HG03025 (cell line): ENCODE results near the gene MGRN1.

Experiments used
- ATAC-seq: cut with Tn5 transposase; IDR thresholded peaks from one replicate; pipeline ENCODE4 v1.9.1; 2021; ENCODE audit warnings: mild to moderate bottlenecking, moderate library complexity; ENCODE audit not compliant: unreplicated experiment, low FRiP score

MGRN1 gene

DNA sequence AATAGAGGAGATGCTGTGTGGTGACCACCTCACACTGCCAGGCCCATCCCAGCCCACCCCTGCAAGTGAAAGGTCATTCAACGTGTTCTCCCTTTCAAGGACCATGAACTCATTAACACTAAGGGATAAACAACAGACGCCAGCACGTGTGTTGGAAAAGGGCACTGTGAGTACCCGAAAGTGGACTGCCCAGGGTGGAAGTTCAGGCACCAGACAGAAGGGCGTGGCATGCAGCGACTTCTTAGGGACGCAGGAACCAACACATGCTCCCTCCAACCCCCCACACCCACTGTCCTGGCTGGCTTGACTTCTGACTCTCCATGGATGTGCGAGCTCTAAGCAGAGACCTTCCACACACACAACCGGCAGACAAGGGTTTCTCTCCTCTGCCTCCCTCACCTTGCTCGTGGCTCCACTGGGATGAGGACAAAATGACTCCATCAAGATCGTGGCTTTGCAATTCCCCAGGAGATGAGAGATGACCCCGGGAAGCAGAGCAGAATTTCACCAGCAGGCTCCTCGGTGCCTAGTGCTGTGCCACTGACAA lies 20.9 kb upstream of the MGRN1 start:
- no peak for ATAC-seq

- no peak for ATAC-seq
Measured at GRCh38 chr16:4604401-4604800, 20.2 kb upstream of the MGRN1 start.

DNA sequence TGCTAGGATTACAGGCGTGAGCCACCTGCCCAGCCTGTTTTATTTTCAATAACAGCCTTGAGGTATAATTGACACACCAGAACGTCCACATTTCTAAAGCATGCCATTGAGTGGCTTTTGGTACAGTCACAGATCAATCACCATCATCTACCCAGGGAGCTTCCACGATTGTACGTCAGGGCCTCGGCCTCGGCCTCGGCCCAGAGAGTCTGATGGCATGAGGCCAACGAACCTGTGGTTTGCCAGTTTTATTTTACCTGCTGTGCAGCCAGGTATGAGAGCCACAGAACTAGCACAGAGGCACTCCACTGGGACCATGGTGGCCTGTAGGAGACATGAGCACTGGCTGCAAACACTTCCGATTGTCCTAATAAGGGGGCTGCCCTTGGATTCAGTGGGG lies 18.3 kb upstream of the MGRN1 start:
- no peak for ATAC-seq

DNA sequence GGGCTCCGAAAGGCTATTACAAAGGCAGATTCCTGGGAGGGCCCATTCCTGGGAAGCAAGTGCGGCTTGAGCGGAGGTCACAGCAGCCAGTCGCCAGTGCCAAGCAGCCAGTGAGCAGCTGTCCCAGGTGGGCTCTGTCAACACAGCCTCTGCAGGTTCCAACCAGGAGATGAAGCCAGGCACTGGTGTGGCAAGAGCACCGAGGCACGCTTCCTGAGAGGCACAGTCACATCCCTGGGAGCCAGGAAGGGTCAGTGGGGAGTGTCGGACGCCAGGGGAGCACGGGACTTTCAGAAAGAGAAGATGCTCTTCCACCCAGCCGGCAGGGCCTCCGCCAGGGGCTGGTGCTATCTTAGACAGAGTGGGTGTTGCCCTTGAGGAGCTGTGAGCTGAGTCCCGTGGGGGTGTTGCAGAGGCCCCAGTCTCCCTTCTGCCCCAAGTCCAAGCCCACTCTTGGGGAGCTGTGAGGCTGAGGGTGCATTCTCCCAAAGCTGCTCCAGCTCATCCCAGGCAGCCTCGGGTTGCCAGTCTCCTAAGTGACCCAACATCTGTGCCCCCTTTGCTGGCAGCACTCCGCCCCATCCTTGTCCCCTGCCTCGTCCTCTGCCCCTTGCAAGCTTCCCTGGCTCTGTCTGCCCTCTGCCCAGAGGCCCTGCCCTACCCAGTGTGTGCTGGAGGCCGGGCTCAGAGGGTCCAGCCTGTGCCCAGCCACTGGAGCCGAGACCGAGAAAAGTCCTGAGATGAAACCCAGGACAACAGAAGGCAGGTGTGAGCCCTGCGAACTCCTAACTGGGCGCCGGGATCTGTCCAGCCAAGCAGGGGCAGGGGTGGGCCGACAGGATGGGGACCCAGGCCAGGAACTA lies 16.6 kb upstream of the MGRN1 start:
- no peak for ATAC-seq

DNA sequence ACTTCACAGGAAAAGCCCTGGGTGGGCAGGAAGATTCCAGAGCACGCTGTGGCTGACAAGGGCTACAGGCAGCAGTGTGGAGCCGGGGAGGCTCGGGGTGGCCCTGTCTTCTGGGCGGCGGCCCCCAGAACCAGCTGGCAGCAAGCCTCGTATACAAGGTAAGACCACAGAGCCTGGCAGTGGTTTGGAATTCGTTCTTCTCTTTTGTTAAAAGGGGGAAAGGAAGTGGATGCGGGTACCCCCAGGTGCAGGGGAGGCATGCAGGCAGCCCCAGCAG lies 16.0 kb upstream of the MGRN1 start:
- no peak for ATAC-seq

DNA sequence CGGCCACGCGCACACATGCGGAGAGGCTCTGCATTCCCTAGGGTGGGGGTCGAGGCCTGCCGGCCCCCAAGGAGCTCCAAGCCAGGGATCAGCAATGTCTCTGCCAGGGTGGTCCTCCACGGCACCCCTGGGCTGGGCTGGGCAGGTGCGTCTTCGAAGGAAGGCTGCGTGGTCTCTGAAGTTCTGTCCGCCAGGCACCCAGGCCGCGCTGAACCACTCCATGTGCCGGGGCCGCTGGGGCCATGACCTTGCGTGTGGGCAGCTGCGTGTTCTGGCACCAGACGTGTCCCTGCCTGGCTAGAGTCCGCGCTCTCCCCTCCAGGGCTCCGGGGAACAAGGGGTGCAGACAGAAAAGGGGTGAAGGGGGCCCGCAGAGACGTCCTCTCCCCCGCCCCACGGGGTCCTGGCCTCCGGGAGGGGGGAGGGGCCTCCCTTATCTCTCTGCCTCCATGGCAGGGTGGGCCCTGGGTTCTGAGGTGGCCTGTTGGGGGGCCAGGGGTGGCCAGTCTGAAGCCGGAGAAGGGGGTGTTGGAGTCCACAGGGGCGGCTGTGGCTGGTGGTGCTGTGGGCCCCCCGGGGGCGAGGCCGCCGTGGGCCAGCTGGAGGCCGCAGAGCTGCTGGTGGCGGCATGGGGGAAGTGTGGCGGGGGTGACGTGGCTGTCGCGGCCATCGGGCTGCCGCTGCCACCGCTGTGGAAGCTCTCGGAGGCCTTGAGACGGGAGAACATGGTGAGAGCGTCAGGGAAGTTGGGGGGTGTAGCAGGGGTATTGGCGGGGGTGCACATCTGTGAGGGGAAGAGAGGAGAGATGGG lies 15.2 kb upstream of the MGRN1 start:
- no peak for ATAC-seq

DNA sequence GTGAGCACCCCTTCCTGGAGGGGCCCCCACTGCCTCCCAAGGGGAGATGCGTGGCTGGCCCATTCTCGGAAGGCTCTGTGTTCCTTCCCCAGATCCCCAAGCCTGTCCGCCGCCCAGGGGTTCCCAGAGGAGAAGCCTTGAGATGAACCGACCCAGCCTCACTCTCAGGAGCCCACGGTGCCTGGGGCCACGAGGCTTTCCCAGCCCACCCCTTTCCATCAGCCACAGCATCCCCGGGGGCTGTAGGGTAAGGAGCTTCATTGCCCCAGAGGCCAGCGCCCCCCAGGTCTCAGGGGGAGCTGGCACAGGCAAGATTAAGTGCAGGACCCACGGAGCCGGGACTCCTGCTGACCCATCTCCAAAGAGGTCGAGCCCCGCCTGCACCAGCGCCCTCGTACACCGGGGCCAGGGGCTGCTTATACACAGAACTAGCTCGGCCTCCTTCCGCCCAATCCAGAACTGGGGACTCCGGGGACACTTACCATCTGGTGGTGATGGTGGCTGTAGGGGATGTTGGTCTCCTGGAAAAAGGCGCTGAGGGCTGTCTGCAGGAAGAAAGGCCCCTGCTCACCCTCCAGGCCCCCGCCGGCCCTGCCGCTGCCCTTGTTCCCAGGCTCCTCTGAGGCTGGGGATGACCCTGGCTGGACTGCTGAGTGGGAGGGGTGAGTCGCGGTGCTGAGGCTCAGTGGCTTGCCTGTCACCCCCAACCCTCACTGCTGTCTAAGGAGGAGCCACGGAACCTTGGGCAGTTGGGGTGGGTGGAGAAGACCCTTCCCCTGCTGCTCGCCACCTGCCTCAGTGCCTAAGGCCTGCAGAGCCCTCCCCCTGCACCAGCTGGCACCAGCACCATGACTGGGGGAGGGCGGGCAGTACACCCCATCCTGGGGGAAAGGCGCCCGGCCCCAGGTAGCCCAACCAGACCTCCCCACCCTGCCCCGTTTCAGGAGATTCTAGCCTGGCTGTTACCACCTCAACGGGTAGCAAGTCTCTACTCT lies 14.3 kb upstream of the MGRN1 start:
- no peak for ATAC-seq

DNA sequence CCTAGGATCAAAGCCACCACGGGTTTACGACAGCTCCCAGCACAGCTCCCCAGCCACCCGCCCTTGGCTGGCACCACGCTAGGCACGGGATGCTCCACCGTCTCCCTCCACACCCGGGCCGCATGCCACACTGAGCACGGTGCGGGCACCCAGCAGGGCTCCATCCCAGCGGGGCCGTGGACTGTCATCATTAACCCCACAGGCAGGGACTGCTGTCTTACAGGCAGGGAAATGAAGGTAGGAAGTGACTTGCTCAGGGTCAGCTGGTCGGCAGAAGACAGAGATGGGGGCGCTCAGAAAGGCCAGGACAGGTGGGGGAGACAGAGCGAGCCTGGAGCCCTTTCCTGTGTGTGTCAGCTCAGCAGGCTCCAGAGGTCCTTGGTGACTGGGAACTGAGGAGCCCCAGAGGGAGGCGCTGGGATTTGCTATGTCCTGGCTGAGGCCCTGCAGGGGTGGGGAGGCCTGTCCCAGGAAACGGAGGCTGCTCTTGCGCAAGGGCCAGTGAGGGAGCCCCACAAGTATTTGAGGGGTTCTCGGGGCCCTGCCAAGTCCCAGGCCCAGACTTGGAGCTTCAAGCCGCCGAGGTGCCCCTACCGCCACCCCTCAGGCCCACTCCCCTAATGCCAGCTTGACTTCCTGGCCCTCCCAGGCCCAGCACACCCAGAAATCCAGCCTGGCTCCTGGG lies 13.1 kb upstream of the MGRN1 start:
- no peak for ATAC-seq

GRCh38 chr16:4612474-4612931 lies 12.1 kb upstream of the MGRN1 start:
- ATAC-seq, result no peak

DNA sequence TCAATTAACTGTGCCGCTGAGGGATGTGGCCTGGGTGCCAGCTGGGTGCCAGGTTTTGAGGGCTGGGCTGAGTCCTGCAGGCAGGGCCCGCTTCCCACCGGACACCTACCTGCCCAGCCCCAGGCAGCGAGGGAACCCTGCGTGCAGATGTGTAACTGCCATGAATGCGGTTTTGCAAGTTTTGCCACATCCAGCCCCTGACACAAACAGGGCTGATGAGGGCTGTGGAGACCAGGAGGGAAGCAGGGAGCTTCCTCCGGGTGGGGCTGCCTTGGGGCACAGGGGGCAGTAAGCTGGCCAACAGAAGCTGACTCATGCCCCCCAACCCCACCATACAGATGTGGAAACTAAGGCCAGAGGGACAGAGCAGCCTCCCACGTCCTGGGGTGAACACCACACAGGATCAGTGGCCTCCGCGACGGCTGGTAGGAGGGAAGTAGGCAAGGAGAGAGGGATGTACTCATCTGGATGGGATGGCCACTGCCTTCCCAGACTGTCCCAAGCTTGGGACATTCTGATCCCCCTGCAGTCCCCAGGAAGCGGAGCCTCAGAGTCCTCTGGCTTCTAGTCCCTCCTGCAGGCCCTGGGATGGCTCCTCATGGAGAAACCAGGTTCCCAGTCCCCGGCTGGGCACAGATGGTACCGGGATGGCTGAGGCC lies 11.5 kb upstream of the MGRN1 start:
- ATAC-seq, result no peak

DNA sequence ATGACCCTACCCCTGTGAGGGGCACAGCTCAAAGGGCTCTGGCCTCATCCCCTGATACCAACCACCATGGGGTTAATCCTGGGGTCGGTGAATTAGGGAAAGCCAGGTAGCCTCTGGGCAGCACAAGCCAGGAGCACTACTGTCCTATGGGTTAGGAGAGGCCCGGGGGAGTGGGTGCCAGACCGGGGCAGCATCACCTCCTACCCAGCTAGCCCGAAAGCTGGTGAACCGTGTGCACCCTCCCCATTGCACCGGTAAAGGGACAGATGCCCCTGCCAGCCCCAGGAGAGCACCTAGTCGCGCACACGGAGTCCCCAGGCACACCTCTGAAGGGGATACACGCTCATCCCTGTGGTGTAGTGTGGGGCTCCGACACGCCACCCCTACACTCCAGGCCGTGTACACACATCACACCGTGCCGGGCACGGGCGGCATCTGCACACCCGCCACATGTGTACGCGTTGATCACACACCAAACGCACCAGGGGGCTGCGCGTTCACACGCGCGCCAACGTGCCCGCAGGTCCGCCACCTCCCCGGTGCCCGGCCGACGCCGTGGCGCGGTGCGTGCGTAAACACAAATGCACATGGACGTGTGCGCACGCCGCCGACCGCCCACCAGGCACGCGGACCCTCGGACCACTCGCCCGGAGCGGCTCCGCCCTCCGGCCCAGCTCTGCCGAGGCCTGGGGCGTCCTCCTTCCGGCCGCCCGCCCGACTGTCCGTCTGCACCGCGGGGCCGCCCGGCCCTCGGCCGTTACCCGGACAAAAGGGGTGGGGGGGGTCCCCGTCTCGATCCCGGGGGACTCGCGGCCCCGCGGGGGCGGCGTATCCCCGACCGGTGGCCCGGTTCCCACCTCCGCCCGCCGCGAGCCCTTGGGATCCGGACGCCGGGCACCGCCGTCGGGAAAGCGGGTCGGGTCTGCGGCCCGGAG lies 10.7 kb upstream of the MGRN1 start:
- ATAC-seq, result no peak

- peak; percentile 44 for ATAC-seq
Measured at GRCh38 chr16:4614571-4615383, 9.8 kb upstream of the MGRN1 start, which contains the start of gene UBALD1. Gene UBALD1 (minus strand): TSS chr16:4614888. CDS start chr16:4614797, 91 bp downstream.

DNA sequence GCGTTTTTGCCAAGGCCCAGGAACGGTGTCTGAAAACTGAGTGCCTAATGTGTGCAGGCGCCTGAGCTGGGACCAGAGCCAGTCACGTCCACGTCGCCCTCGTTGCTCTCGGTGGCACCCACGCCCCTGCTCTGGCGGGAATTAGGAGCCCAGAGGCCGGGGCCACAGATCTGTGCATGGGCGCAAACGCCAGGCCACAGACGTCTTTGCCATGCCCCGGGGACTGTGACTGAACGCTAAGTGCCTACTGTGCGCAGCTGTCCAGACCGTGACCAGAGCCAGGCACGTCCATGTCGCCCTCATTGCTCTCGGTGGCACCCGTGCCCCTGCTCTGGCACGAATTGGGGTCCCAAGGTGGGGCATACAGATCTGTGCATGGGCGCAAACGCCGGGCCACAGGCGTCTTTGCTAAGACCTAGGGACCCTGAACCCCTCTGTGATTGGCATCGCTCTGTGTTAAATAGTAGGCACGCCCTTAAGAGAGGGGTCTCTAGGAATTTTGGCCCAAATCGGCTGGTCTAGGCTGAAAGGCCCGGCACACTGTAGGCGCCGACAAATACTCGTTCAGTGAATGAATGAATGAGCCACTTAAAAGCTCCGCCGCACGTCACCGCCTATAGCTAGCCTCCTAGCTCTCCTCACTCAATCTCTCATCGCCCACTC lies 9.1 kb upstream of the MGRN1 start:
- ATAC-seq, result no peak

- ATAC-seq, result peak; percentile 72
Measured at GRCh38 chr16:4616047-4616811, 8.4 kb upstream of the MGRN1 start.

- no peak for ATAC-seq
Measured at GRCh38 chr16:4617880-4618279, 6.7 kb upstream of the MGRN1 start.
